ENCODE results near the gene JAZF1.

JAZF1 gene

DNA sequence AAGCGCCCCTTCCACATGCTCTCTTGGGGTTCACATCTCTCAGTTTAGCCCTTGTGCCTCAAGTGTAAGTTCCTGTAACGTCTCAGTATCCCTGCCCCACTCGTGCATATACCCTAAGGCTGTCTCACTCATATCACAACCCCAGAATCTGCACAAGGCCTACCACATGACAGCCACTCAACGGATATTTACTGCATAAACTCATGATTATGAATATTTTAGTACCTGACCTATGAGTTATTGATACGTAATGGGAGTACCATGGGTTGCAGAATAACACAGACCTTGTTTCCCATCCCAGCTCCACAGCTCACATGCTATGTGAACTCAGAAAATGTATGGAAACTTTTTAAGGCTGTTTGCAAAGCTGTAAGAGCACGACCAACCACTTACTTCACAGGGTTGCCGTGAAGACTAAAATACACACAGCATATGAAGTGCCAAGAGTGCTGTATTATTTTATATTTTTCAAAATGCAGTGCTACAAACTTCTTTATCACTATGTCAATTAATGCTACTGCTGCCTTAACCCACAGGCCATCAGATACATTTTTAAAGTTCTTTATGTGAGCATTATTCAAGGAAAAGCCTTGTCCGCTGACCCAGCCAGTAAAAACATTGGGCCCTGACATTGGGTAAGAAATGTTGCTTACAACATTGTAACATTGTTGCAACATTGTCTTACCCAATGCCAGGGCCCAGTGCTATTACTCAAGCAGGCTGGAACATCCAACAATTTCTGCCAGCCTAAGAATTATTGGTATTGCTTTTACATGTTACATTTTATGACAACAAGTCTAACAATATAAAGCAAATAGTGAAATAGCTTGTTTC lies 97.2 kb downstream of the JAZF1 start:
- TF ChIP-seq, protein P1, sequence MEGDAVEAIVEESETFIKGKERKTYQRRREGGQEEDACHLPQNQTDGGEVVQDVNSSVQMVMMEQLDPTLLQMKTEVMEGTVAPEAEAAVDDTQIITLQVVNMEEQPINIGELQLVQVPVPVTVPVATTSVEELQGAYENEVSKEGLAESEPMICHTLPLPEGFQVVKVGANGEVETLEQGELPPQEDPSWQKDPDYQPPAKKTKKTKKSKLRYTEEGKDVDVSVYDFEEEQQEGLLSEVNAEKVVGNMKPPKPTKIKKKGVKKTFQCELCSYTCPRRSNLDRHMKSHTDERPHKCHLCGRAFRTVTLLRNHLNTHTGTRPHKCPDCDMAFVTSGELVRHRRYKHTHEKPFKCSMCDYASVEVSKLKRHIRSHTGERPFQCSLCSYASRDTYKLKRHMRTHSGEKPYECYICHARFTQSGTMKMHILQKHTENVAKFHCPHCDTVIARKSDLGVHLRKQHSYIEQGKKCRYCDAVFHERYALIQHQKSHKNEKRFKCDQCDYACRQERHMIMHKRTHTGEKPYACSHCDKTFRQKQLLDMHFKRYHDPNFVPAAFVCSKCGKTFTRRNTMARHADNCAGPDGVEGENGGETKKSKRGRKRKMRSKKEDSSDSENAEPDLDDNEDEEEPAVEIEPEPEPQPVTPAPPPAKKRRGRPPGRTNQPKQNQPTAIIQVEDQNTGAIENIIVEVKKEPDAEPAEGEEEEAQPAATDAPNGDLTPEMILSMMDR (IDR thresholded peaks at IDR 0.05; ENCODE audit: low read length, missing control alignments): no peak
- peak; percentile 92 for DNase-seq (ENCODE audit: low read depth)
- H3K4me3 ChIP-seq (replicated peaks; ENCODE audit: low read depth, low read length): no peak overlapping the region

DNA sequence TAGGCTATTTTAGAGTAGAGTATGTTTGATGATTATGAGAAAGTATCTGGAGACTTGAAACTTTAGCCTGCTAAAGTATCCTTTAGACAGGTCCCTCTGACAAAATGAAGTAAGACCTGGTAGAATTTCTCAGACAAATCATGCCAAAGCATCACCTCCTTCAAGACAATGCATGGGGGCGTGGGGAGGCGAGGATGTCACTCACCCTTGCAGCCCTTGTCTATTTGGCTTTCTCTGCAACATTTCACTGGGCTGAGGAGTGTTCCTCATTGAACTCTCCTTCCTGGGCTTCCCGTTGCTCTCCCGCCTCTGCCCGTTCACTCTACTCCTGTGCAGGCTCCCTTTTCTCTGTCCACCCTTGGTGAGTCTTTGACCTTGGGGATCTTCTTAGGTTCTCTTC lies 98.5 kb downstream of the JAZF1 start:
- TF ChIP-seq, protein P1 (IDR thresholded peaks at IDR 0.05; ENCODE audit: low read length, missing control alignments): no peak
- no peak overlapping the region for H3K4me3 ChIP-seq (replicated peaks; ENCODE audit: low read depth, low read length)
- DNase-seq (ENCODE audit: low read depth): no peak

DNA sequence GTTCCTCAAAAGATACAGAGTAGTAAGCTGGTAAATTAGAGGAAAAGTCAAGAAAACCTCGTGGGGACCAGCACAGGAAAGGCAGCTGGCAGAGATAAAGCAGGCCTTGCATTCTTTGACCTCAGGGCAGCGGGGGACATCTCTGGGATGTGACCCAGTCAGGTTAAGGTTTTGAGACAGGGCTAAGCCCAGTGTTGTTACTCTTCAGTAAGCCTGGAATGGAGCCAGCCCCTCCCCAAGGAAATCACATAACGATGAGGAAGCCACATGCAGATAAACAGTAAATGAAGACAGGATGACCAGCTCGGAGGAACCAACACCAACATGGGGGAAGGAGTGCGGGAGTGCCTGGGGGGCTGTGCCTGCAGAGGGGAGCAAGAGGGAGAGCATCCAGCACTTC lies 99.6 kb downstream of the JAZF1 start:
- DNase-seq (ENCODE audit: low read depth): peak; percentile 30
- TF ChIP-seq, protein P1 (IDR thresholded peaks at IDR 0.05; ENCODE audit: low read length, missing control alignments): no peak
- no peak overlapping the region for H3K4me3 ChIP-seq (replicated peaks; ENCODE audit: low read depth, low read length)

DNA sequence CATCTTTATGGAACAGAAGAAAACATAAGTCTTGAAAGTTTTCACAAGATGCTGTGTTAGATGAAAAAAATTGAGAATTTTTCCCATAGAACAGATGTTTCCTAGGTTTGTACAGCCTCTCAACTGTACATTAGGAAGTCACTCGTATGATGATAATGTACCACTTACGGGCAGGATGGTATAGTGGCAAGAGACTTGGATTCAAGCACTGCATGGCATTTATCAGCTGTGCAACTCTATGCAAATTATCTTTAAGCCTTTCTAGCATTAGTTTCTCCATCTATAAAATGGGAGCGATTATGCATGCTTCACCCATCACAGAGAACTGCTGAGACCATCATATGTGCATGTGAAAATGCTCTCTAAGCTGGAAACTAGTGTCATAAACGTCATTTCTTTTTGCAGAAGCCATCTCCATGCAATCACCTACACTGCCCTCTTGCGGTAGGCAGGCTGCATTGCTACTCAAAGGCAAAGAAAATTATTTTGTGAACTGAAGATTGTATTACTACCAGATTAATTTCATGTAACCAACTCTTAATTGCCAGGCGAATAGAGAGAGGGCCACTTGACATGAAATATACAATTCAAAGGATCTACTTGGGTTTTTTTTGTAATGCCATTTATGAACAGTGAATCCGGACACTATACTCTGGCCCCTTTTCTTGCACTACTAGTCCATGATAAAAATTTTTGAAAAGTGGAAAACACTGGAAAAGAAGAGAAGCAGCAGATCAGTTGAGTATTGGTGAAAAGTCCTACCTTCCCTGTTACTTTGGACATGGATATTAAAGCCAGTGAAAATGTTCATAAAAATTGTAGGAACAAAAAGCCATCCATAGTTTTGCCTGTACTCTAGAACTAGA lies 102.3 kb downstream of the JAZF1 start:
- DNase-seq (ENCODE audit: low read depth): peak; percentile 69
- TF ChIP-seq, protein P1 (IDR thresholded peaks at IDR 0.05; ENCODE audit: low read length, missing control alignments): no peak
- H3K4me3 ChIP-seq (replicated peaks; ENCODE audit: low read depth, low read length): no peak overlapping the region

DNA sequence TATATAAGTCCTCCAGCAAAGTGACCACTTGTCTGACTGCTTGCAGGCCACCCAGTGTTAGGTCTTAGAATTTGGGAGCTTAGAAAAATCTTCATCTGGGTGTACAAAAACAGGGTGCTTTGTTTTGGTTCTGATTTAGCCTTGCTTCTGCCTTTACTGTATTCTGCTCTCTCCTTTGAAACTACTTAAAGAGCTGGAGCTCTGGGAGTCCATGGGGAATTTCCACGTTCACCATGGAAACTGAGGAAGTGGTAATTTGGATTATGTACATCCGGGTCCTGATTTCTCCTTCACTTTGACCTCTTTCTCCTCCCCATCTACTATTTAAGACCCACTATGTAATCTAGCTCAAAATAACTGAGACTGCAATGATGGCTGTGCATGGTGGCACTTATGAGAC lies 103.0 kb downstream of the JAZF1 start:
- H3K4me3 ChIP-seq (replicated peaks; ENCODE audit: low read depth, low read length): no peak overlapping the region
- no peak for DNase-seq (ENCODE audit: low read depth)
- TF ChIP-seq, protein P1 (IDR thresholded peaks at IDR 0.05; ENCODE audit: low read length, missing control alignments): no peak

DNA sequence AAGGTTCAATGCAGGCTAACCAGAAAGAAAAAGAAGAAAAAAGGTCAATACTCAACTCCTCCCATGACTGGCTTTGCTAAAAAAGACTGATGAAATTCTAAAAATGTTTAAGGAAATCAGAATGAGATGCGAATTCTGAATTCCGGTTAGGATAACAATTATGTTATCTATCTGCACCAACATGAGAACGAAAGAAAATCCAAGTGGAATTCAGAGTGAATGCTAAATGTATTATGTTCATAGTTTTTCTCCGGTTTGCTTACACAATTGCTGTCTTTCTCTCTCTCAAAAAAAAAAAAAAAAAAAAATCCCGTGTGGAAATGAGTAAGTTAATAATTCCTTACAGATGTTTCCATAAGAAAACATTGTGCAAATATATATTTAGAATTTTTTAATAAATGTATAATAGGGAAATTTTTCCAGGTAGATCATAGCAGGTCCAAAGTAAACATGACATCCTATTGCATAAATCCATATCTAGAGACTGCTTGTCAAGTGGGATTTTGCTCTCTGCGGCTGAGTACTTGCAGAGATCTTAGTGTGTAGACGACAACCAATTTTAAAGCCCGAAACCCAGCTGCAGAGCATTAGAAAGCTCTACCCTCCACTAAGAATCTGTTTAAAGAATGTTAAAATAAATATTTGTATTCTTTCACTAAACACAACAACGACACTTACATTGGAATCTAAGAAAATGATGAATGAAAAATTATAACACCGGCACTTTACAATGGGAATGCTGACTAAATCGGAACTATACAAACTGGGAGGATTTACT lies 104.0 kb downstream of the JAZF1 start:
- DNase-seq (ENCODE audit: low read depth): no peak
- TF ChIP-seq, protein P1 (IDR thresholded peaks at IDR 0.05; ENCODE audit: low read length, missing control alignments): no peak
- H3K4me3 ChIP-seq (replicated peaks; ENCODE audit: low read depth, low read length): no peak overlapping the region
